GM13977 (cell line): Measurements from ENCODE around the gene PHF1.

Experiments used
- DNase-seq: peaks from one replicate; pipeline ENCODE4 v3.0.0; 2012; ENCODE audit warnings: low spot score
- CTCF ChIP-seq: IDR thresholded peaks from 2 replicates; pipeline ENCODE4 v1.5.1; 2012; ENCODE audit warnings: mild to moderate bottlenecking, control low read depth; ENCODE audit not compliant: insufficient read depth; ENCODE audit errors: extremely low read depth, missing control alignments
- in situ Hi-C: fragments of 300-500 bp; cut with MboI; formaldehyde crosslinking; loops from one replicate; pipeline ENCODE4 v1.12.0; 2022; ENCODE audit warnings: low sequenced_read_pairs, low pct_unique_long_range_greater_than_20kb, mixed read lengths, inconsistent platforms; ENCODE audit not compliant: unreplicated experiment

PHF1 gene

GRCh38 chr6:33438978-33439594, 28.3 kb downstream of the PHF1 start:
- TF ChIP-seq CTCF: no peak
- DNase-seq: no peak
- in situ Hi-C loops: no loop called here

- in situ Hi-C loops: no loop called here
- DNase-seq: no peak
- TF ChIP-seq CTCF: no peak
Observed at GRCh38 chr6:33439956-33440648, 29.3 kb downstream of the PHF1 start.

GRCh38 chr6:33440649-33441309, 30.0 kb downstream of the PHF1 start:
- no peak for DNase-seq
- in situ Hi-C loops: no loop called here
- no peak for TF ChIP-seq CTCF

- TF ChIP-seq CTCF: no peak
- no peak for DNase-seq
- in situ Hi-C loops: no loop called here
Observed at GRCh38 chr6:33441457-33441856, 30.6 kb downstream of the PHF1 start.

GRCh38 chr6:33442283-33442682, 31.5 kb downstream of the PHF1 start:
- in situ Hi-C loops: no loop called here
- DNase-seq: no peak
- TF ChIP-seq CTCF: no peak

GRCh38 chr6:33443025-33443424, 32.2 kb downstream of the PHF1 start:
- in situ Hi-C loops: no loop called here
- DNase-seq: no peak
- TF ChIP-seq CTCF: no peak
